Body of pancreas (tissue), 4 donors: ENCODE measurements around the gene ELK1.

Experiments used
- POLR2A ChIP-seq, 3 donors: fragments of 450-650 bp; IDR thresholded peaks; one replicate each; pipeline ENCODE4 v1.6.1; 2016; ENCODE audit warnings: antibody characterized with exemption in 3 of 3, mild to moderate bottlenecking in 2 of 3
- TF ChIP-seq, protein P1 (sequence below), 7 experiments: fragments of 450-650 bp in 4 of 7; fragments of 200-600 bp in 3 of 7; sonication (generic) in 3 of 7; IDR thresholded peaks; one replicate each; pipeline ENCODE4 v1.5.1; 2016 to 2019; ENCODE audit warnings: antibody characterized with exemption in 7 of 7

DNA sequence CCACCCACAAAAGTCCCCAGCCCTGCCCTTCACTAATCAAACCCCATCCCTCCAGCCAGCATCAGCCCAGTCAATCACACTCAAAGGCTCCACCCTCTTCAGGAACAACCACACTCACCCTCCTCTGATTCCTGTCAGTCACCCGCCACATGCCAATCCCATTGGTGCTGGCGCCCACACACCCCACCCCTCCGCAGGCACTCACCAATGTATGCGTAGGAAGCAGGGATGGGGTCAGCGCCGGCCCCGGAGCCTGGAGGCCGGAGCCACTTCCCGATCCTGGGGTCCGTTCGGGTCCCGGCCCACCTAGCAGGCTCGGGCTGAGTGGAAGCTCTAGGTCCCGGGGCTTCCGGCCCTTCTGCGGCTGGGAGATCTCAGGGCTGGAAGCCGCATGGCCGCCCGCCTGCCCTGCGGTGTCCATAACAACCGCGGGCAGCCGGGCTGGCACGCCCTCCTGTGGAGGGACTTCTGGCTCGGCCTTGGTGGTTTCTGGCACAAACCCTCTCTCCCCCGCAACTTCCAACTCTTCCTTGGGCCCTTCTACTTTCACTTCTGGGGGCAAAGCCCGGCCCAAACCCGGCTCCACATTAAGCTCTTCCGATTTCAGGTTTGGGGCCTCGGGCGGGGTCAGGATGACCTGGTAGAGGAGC is 12.7 kb downstream of the ELK1 start:
- TF ChIP-seq, protein P1, sequence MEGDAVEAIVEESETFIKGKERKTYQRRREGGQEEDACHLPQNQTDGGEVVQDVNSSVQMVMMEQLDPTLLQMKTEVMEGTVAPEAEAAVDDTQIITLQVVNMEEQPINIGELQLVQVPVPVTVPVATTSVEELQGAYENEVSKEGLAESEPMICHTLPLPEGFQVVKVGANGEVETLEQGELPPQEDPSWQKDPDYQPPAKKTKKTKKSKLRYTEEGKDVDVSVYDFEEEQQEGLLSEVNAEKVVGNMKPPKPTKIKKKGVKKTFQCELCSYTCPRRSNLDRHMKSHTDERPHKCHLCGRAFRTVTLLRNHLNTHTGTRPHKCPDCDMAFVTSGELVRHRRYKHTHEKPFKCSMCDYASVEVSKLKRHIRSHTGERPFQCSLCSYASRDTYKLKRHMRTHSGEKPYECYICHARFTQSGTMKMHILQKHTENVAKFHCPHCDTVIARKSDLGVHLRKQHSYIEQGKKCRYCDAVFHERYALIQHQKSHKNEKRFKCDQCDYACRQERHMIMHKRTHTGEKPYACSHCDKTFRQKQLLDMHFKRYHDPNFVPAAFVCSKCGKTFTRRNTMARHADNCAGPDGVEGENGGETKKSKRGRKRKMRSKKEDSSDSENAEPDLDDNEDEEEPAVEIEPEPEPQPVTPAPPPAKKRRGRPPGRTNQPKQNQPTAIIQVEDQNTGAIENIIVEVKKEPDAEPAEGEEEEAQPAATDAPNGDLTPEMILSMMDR (IDR thresholded peaks at IDR 0.05), result no peak
- TF ChIP-seq POLR2A (IDR thresholded peaks at IDR 0.05), result no peak
